HG02840 (cell line): ENCODE measurements around the gene CHST1.

Source experiments
- ATAC-seq: cut with Tn5 transposase; IDR thresholded peaks from one replicate; pipeline ENCODE4 v1.9.1; 2021; ENCODE audit warnings: mild to moderate bottlenecking, moderate library complexity, moderate number of reproducible peaks; ENCODE audit not compliant: unreplicated experiment, low FRiP score

Gene CHST1

GRCh38 chr11:45675646-45676045 is 10.2 kb upstream of the CHST1 start:
- no peak for ATAC-seq

GRCh38 chr11:45674481-45675190 is 9.2 kb upstream of the CHST1 start:
- no peak for ATAC-seq

GRCh38 chr11:45673441-45673840 is 8.0 kb upstream of the CHST1 start:
- ATAC-seq: no peak

- ATAC-seq: no peak
Measured at GRCh38 chr11:45672593-45672992, 7.2 kb upstream of the CHST1 start.

- no peak for ATAC-seq
Measured at GRCh38 chr11:45671246-45672171, 6.1 kb upstream of the CHST1 start.

GRCh38 chr11:45670386-45671135 is 5.1 kb upstream of the CHST1 start:
- no peak for ATAC-seq

- ATAC-seq: no peak
Measured at GRCh38 chr11:45669956-45670355, 4.5 kb upstream of the CHST1 start.

GRCh38 chr11:45669146-45669545 is 3.7 kb upstream of the CHST1 start:
- ATAC-seq: no peak

GRCh38 chr11:45667929-45668680 is 2.7 kb upstream of the CHST1 start:
- ATAC-seq: no peak

- no peak for ATAC-seq
Measured at GRCh38 chr11:45666648-45667642, 1.5 kb upstream of the CHST1 start.

- no peak for ATAC-seq
Measured at GRCh38 chr11:45665933-45666647, 668 bp upstream of the CHST1 start.

- ATAC-seq: no peak
Measured at GRCh38 chr11:45664376-45665205, 831 bp downstream of the CHST1 start.

- ATAC-seq: no peak
Measured at GRCh38 chr11:45663486-45664375, 1.7 kb downstream of the CHST1 start.

GRCh38 chr11:45662665-45663485 is 2.5 kb downstream of the CHST1 start:
- no peak for ATAC-seq

- no peak for ATAC-seq
Measured at GRCh38 chr11:45662096-45662664, 3.2 kb downstream of the CHST1 start.
